ENCODE results near the gene CYSRT1.

The CYSRT1 gene

DNA sequence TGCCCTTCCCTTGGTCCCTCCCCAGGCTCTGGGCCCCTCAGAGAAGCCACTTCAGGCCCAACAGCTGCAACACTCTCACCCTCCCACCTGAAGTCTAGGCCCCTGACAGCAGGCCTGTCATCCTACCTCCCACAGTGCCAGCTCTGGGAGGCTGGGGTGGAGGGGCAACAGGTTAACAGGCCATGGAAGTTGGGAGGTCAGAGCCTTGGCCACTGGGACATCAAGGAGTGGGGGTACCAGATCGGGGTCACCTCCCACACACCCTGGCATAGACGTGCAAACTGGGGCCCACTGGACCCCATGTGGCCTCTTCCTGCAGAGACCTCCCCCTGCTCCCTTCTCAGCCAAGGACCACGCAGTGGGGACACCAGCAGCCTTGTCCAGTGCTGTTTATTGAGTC, 33.7 kb upstream of the CYSRT1 start:
- DNase-seq = no peak

DNA sequence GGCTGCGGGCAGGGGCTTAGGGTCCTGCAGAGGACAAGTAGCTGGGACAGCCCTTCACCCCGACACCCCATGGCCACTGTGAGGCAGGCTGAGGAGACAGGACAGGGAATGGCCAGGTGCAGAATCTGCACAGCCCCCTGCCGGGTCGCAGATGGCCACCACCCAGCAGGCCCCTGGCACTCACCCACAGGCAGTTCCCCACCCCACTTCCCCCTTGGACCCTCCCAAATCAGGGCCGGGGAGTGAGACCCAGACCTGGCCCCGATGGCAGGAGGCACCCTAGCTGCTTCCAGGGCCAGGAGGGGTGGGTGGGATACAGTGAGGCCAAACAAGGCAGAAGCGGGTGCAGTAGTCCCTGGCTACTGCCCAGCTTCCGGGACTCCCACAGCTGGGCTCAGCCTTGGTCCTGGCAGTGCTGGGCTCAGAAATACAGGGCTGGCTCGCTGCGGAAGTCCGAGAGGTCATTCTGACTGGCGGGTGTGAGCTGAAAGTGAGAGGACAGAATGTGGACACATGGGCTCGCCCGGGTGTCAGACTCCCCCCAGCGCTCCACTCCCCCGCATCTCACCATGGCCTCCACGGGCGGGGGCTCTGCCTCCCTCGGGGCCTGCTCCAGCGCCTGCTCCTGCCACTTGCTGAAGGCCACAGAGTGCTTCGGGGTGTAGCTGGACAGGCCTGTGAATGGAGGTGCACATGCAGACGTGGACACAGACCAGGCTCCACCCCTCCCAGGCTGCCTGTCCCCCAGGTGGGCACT, 33.1 kb upstream of the CYSRT1 start:
- no peak for DNase-seq

DNA sequence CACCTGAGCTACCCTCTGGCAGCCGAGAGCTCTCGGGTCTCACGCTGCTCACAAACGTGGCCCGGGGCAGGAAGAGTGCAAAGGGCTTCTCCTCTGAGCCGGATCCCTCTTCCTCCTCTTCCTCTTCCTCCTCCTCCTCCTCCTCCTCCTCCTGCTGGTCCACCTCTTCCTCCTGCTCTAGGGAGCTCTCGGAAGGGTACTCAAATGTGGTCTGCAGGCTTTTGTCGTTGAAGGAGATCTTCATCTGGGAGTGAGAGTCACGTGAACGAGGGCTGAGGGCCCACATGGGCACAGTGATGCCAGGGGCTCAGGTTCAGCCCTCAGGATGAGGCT, 32.6 kb upstream of the CYSRT1 start:
- no peak for DNase-seq

GRCh38 chr9:137192859-137193258, 32.1 kb upstream of the CYSRT1 start:
- no peak for DNase-seq

DNA sequence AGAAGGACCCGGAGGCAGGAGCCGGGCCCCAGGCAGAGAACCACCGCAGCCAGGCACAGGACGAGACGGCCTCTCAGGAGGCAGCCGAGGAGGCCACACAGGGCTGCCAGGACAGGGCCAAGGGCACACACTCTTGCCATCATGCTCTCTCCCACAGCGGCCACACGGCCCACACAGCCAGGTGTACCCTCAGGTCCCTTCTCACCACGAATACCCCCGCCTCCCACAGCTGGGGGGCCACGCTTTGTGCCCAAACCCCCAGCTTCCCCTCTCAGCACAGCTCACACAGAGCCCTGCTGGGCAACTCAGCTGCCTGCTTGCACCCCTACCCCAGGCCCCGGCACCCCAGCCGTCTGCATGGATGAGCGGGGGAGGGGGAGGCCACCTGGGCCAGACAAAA, 31.2 kb upstream of the CYSRT1 start:
- no peak for DNase-seq

DNA sequence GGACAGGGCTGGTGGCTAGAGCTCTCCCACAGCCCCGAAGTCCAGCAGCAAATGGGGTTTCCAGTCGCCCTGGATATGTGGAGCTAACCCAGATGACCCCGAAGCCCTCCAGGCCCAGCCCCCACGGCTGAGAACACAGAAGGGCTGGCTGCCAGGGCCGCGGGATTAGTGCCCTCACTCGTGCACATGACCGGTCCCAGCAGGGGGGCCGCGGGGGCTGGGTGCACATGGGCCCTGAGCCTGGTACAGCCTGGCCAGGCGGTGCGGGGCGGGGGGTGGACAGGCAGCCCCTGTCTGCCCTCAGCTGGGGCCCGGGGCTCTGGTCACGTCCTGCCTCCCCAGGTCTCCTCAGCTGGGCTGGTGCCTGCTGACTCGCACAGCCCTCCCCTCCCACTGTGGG, 30.6 kb upstream of the CYSRT1 start:
- DNase-seq = no peak

DNA sequence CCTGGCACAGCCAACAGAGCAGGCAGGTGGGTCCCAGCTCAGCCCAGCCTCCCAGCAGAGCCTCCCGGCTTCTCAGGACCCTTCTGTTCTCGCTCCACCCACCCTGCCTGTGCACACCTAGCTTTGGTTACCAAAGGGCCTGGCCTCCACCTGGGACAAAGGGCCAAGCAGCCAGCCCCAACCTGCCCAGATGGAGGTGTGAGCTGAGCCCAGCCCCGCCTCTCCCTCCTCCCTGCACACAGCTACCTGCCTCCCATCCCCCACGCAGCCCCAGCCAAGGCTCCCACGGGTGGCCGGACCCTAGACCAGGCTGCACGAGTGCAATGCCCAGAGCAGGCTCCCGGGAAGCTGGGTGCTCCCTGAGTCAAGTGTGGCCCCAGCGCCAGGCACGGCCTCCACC, 30.1 kb upstream of the CYSRT1 start:
- DNase-seq = no peak

DNA sequence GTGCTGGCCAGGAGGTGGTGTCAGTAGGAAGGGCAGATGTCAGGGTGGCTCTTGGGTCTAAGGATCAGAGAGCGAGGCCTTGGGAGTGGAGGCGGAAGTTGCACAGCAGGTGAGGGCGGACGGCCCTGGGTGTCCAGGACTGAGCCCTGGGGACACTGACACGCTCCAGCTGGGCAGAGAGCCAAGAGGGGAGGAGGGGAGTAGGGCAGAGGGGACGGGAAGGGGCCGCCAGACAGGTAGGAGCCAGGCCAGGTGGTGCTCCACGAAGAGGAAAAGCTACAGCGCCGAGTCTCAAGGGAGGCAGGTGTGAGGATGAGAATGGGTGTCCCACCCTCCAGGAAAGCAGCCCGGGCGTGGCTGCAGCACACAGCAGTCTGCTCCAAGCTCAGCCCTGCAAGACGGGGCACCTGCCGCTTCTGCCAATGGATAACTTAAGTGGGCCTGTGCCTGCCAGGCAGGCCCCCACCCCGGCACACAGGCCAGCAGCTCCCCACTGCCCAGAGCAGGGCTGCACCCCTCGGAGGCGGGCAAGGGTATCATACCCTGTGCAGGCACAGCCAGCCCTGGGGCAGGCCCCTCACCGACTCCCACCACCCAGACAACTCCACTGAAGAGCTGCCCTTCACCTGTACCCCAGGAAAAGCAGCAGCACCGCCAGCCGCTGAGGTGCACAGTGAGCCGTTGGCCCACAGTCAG, 29.3 kb upstream of the CYSRT1 start:
- DNase-seq = peak; percentile 48 to 62

GRCh38 chr9:137198051-137198901, 26.7 kb upstream of the CYSRT1 start:
- no peak for DNase-seq

DNA sequence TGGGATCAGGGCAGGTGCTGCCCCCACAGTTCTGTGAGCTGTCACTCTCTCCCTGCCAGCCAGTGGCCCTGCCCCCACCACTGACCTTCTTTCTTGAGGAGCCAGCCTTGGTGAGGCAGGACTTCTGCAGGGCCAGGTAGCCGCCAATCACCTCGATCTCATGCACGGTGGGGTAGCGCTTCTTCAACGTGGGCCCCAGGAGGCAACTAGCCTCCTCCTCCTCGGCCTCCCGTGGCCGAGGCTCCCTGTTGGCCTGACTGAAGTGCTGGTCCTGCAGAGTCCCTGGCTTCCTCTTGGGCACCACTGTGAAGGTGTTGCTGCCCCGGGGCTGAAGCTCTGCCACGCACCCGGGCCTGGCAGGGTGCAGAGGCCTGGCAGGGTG, 26.1 kb upstream of the CYSRT1 start:
- DNase-seq = no peak

DNA sequence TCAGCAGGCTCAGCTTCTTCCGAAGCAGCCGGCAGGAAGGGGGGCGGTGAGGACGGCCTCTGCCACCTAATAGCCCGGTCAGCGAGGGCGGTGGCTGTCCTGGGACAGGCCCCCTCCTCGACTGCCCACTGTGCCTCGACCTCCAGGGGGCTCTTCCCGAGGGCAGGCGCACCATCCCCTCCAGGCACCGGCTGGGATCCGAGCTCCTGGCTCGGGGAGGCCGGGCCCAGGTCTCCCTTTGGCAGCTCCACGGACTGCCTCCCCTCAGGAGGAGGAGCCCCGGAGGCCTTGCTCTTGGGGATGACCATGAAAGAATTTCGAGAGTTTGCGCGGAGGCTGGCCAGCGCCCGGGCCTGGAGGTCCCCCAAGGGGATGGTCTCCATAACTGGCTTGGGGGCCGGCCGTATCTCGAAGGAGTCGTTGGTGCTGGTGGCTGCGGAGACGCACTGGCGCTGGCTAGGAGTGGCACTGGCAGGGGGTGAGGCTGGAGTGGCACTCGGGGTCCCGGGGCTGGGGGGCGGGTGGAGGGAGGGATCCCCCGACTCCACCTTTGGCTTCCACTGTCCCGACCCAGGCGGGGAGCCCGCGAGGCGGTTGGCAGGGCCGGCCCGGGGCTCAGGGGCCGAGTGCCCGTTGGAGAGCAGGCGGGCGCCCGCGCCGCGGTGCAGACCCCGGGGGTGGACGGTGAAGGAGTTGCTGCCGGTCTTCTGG, 25.4 kb upstream of the CYSRT1 start:
- no peak for DNase-seq

DNA sequence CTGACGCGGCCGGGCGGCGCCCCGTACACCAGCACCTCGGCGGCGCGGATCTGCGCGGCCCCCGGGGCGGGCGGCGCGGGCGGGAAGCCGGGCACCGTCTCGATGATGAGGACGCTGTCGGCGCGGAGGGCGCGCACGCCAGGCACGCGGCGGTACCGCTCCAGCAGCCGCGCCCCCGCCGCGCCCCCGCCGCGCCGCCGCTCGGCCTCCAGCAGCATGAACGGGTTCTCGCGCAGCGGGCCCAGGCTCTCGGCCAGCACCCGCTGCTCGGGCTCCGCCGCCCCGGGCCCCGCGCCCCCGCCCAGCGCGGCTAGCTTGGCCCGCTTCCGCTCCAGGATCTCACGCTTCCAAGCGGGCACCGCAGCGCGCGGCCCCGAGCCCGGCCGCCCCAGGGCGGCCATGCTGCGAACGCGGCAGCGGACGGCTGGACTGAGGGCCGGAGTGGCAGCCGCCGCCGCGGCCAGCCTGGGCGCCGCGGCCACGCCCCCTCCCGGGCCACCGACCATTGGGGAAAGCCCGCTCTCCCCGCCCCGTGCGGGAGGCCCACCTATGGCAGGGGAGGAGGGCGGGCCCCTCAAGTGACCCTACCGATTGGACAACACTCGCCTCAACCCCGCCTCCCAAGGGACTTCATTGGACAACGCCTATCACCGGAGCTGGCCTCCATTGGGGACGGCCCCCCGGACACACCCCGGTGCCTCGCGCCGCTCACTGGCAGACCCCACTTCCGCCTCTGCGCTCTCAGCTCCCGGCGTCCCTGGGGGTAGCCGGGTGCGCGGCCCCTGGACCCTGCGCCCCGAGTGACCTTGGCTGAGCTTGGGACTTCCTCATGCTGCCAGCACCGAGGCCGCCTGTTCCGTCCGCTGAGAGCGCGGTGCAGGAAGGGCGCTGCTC, 24.4 kb upstream of the CYSRT1 start, which contains the start of gene TPRN:
TPRN (minus strand) TSS at position 431 of the 894 bp plus-strand sequence; CDS start at position 401, 30 bp downstream.
- peak; percentile 99 for DNase-seq

DNA sequence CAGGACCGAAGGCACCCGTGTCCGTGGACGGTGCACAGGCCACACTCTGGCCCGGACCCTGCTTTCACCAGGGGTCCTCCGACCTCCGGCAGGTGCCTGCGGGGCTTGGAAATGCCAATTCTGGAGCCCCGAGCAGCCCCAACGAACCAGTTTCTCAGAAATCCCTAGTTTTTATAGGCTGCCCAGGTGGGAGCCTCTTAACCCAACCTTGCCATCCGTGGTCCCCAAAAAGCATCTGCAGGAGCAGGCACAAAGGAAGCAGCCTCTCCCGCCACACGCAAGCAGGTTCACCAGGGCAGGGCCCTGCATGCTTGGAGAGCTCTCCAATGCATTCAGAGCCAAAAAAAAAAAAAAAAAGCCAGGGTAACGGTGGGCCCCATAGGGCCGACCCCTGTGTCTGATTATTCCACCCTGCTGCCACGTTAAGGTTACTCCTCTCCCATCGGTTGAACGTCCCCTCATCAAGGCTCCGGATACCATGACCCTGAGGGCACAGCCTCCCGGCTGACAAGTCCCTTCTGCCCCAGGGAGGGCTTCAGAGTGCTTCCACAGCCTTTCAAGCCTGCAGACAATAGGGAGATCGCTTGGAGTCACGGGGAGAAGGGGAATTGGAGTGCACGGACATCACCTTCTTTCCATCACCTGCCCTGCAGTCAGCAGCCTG, 23.6 kb upstream of the CYSRT1 start:
- no peak for DNase-seq

DNA sequence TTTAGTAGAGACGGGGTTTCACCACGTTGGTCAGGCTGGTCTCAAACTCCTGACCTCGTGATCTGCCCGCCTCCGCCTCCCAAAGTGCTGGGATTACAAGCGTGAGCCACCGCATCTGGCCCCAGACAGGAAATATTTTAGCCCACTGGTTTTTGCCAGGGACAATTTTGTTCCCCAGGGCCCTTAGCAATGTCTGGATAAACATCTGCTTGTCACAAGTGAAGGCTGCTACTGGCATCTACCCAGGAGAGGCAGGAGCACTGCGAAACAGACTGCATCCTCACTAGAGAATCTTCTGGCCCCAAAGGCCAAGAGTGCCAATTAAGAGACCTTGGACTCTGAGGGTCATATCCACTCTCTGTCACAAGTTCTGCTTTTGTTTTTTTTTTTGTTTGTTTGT, 22.0 kb upstream of the CYSRT1 start:
- DNase-seq = no peak

DNA sequence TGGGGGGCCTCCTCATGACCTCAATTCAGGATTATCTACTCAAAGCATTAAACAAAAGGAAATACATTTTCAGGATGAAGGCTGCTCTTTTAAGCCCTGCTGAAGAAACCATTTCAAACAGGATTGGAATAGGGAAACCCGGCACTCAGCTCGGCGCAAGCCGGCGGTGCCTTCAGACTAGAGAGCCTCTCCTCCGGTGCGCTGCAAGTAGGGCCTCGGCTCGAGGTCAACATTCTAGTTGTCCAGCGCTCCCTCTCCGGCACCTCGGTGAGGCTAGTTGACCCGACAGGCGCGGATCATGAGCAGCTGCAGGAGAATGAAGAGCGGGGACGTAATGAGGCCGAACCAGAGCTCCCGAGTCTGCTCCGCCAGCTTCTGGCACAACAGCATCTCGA, 20.2 kb upstream of the CYSRT1 start:
- DNase-seq = no peak

DNA sequence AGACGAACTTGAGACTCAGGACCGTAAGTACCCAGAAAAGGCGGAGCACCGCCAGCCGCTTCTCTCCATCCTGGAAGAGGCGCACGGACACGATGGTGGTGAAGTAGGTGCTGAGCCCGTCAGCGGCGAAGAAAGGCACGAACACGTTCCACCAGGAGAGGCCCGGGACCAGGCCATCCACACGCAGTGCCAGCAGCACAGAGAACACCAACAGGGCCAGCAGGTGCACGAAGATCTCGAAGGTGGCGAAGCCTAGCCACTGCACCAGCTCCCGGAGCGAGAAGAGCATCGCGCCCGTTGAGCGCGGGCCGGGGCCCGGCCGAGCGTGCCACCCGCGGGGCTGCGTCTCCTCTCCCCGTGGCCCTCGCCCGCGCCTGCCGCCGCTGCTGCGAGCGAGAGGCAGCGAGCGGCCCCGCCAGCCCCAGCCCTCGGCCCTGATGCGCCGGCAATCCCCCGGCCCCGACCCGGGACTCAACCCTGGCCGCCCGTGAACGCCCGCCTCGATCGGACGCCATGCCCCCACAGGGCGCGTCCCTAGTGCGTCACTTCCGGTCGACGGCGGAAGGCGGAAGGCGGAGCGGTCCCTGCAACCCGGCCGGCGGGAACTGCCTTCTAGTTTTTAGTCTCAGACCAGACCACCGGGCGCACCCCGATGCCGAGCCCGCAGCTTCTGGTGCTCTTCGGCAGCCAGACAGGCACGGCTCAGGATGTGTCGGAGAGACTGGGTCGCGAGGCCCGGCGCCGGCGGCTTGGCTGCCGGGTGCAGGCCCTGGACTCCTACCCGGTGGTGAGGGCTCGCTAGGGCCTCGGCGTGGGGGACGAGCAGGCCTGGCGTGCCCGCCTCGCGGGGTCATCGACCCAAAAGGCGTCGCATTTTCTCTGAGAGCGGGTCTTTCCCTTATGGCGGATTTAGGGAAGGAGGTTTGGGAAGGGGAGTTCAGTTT, 19.6 kb upstream of the CYSRT1 start, which contains the start of the genes NDOR1 and TMEM203:
NDOR1 (plus strand) TSS at position 575 of the 944 bp plus-strand sequence; CDS start at position 653, 78 bp downstream.
TMEM203 (minus strand) TSS at position 523 of the 944 bp plus-strand sequence; CDS start at position 289, 234 bp downstream.
- peak; percentile 81 to 85 for DNase-seq

DNA sequence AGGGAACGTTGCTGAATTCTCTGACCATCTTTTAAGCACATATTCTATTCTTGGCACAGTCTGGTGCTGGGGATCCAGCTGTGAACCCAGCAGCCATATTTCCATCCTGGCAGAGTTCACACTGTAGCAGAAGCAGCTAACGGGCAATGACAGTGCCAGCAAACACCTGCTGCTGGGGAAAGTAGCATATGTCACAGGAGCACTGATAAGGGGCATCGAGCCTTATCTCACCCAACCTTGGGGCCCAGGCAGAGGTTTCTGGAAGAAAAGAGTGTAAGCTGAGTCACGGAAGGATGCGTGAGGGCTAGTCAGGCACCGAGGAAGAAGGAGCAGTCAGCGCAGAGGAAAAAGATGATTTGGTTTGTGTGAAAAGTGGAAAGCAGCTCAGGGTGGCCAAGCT, 18.4 kb upstream of the CYSRT1 start:
- DNase-seq = no peak

- no peak for DNase-seq
These were observed 13.4 kb upstream of the CYSRT1 start for GRCh38 chr9:137211532-137211931.

GRCh38 chr9:137212520-137212919, 12.5 kb upstream of the CYSRT1 start:
- no peak for DNase-seq

Measured in SHP77 (cell line).